SKM-1 treated with dmso at 0.1 percent for 144 hours (cell line): Measurements from ENCODE around the gene DZANK1.
"Not testable (repeated sequence)": the region's sequence is repeated elsewhere in the genome, so short reads cannot be mapped to it uniquely, and the experiment has no call there.

Experiments
- DNase-seq: peaks from one replicate; lab custom pipeline; 2025; ENCODE audit not compliant: unreplicated experiment; lab: John Stamatoyannopoulos, UW

DZANK1 gene

DNA sequence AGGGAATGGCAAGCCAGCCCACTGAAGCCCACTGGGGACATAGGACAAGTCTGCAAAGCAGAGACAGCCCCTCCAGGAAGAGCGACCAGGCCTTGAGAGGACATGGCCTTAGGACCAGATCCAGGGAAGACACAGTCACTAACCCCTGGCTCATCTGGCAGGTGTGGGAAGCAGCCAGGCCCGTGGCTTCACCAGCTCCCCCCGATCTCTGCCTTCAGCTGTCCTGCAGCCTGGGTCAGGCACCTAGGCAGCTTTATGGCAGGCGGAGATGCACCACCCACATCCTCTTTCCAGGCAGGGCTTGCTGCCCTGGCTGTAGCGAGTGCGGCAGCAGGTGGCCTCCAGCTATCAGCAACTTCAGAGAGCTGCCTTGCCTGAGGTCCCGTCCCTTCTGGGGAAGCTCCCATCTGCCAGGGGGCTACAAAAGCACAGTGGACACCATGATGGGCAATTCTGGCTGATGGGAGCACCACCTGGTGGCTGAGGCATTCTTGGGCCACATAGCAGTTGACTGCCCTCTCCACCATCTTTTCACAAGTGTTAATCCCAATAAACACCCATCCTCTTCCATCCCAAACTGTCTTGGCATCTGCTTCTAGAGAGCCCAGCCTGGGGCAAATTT is 85.8 kb downstream of the DZANK1 start:
- DNase-seq: no peak

DNA sequence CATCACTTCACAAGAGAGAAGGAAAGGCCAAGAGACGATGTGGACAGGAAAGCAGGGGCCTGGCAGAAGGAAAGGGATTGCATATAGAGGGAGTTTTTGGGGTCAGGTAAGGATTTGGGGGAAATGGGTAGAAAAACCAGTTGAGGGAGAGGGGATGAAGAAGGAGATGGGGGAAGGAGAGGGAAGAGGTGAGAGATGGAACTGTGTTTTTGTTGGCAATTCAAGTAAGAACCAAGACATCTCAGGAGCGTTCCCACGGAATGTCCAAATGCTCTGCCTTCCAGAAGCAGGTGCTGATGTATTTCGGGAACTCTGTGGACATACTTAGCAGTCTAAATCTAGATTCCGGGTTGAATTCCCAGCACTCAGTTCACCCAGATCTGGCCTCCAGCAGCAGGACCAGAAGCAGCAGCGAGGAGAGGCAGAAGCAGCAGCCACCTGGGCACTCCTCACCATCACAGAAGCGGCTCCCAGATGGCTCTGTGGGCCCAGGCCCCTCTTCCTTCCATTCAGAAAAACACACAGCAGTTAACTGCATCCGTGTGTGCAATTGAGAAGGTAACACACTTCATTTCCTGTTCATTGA is 88.8 kb downstream of the DZANK1 start:
- DNase-seq: no peak

DNA sequence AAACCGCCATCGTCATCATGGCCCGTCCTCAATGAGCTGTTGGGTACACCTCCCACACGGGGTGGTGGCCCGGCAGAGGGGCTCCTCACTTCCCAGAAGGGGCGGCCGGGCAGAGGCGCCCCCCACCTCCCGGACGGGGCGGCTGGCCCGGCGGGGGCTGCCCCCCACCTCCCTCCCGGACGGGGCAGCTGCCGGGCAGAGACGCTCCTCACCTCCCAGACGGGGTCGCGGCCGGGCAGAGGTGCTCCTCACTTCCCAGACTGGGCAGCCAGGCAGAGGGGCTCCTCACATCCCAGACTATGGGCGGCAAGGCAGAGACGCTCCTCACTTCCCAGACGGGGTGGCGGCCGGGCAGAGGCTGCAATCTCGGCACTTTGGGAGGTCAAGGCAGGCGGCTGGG is 91.3 kb downstream of the DZANK1 start:
- DNase-seq: not testable (repeated sequence)

DNA sequence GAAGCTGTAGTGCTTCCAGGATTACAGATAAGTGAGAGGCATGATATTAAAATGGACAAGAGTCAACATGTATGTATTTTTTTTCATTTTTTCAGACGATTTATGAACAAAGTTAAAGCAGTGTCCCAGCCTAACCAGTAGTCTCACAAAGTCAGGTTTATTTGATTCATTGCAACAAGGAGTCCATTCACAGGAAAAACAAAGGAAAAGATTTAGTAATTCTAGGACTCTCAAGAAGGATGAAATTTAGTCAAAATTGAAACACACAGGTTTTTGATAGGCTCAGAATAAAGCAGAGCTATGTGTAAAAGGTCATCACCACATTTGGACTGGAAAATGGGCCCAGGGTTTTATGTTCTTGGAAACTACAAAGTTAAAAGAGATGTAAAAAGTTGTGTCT is 94.5 kb downstream of the DZANK1 start:
- no peak for DNase-seq

DNA sequence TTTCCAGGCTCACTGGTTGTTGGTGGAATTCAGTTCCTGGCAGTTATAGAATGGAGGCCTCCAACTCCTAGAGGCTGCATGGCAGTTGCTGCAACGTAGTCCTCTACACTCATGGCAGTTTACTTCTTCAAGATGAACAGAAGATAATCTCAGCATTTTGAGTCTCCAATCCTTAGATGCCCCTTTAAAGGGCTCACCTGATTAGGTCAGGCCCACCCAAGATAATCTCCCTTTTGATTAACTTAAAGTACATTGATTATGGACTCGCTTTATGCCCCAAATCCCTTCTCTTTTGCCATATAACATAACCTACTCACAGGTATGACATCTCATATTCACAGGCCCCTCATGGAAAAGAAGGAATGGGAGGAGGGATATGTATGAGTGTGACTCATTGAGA is 102.1 kb downstream of the DZANK1 start:
- no peak for DNase-seq

DNA sequence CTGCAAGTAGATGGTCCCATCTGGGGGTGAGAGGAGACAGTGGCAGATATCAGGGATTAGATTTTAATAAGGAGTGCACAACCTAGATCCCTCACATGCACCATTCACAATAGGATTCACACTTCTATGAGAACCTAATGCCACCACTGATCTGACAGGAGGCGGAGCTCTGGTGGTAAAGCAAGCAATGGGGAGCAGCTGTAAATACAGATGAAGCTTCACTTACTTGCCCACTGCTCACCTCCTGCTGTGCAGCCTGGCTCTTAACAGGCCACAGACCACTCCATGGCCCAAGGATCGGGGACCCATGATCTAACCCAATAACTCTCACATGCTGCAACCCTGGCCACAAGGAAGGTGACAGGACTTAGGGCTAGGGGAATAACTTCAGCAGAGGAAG is 103.1 kb downstream of the DZANK1 start:
- no peak for DNase-seq

DNA sequence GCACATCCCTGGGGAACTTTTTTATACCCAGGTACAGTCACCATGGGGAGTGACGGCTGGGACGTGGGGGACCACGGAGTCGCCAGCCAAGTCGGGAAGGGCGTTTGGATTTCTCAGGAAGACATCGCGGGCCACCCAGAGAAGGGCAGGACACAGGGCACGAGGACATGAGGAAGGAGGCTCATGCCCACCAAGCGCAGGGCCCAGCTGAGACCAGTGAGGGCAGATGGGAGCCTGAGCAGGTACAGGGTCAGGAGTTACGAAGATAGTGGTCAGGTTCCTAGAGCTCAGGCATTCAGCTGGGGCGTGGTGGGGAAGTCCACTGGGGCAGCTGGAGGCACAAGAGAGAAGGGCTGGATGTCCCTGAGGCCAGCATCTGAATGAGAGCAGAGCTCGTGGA is 103.9 kb downstream of the DZANK1 start:
- no peak for DNase-seq

DNA sequence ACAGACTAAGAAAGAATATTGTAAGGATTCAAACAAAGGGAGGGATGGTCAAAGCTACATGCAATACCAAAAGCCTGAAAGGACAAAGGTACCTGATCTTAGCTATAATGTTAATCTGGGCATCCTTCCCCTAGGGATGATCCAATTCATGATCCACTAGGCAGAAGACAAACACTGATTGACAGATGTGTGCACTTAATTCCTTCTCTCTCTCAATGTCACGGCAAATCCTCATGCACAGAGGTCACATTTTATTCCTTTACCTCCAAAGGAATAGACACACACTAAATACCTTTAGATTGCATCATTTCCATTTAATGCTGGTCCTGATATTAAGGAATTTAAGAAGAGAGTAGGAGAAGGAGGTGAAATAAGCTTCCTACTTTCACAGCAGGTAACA is 105.2 kb downstream of the DZANK1 start:
- DNase-seq: no peak

DNA sequence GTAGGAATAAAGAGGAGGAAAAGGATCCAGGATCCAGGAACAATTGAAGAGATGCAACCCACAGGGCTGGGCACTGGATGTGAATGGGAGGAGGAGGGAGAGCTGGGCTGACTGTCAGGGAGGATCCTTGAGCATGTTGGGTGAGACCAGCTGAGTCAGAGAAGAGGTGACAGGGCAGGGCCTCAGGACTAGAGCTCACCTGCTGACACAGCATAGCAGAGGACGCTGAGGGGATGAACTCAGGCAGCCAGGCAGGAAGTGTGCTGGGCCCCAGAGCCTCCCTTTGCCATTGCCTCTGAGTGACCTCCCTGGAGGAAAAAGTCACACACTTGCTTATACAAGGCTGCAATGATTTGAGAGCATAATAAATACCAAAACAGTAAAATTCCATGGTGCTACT is 106.2 kb downstream of the DZANK1 start:
- no peak for DNase-seq

DNA sequence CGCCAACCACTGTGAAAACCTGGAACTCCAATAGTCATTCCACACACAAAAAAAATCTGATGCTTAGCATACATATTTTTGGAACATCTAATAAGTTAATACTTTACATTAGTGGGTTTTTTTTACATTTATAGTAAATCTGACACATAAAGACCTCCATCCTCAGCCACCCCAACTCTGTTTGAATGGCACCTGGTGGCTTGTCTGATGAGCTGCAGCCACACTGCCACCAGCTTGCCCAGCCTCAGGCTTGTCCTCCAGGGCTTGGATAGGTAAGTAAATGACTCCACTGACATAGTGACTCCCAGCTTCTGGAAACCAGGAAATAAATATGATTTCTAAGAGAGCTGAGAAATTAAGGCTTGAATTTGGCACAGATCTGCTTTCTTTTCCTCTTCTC is 107.0 kb downstream of the DZANK1 start:
- no peak for DNase-seq

DNA sequence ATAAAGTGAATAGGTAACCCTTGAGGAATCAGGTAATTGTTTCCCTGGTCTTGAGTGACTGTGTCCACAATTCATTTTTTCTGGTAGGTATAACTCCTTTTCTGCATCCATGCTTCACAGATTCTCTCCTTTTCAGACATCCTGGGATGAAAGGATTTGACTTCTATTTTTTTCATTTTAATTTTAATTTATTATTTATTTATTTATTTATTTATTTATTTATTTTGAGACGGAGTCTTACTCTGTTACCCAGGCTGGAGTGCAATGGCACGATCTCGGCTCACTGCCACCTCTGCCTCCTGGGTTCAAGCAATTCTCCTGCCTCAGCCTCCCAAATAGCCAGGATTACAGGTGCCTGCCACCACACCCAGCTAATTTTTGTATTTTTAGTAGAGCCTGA is 117.1 kb downstream of the DZANK1 start:
- not testable (repeated sequence) for DNase-seq
